Smooth muscle cell of the brain vasculature (primary cell): ENCODE data around the gene ROR1.

ENCODE experiments used
- DNase-seq: peaks from one replicate; pipeline ENCODE4 v3.0.0-alpha.2; 2012; ENCODE audit warnings: low read depth, low spot score

The ROR1 gene

GRCh38 chr1:63931468-63931867 is 157.7 kb downstream of the ROR1 start:
- DNase-seq = no peak

- DNase-seq = no peak
These were observed 160.9 kb downstream of the ROR1 start for GRCh38 chr1:63934697-63935096.

DNA sequence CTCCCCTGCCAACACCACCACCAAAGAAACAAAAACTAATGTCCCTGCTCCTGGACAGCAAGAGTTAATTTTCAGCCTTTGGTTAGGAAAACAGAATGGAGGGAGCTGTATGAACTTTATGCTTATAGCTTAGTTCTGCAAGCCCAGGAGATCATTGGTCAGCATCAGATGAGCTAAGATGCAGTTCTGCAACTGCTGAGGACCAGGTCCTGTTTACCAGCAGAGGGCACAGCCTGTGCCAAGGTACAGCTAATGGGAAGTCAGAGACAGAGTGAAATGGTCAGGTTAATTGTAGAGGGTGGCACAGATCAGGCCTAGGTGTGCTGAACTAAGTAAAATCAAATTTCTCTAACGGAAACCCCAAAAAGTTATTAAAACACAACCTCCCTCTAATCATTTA is 161.3 kb downstream of the ROR1 start:
- DNase-seq = no peak

DNA sequence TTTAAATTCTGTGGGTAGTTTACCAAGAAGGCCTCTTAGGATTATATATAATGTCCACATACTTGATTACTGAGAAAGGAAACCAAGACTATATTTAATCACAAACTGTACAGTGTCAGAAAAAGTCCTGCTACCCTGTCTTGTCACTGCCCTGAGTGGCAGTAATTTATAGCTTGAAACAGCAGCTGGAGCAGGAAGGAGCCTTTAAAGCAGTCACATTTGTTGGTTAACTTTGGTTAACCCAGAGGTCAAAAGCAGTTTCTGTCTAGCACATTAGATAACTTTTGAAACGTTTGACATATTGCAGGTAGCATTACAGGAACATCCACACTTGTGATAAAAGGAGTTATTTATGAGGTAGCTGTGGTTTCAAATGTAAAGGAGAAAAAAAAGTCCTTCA is 161.7 kb downstream of the ROR1 start:
- DNase-seq = no peak

DNA sequence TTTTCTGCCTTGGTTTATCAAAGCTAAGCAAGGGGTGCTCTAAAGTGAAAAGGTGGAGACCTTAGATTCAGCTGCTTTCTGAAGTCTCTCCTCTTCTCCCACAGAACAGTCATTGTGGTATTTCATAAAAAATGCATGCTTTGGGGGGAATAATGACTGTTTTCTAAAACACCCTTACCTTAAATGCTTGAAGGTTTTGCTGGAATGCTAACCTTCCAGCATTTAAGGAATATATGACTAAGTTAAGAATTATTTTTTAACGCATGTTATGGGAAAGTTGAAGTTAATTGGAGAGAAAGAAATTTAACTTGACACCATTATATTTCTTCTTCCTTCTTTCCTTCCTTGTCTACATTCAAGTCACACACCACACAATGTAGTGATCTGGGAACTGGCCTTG is 162.5 kb downstream of the ROR1 start:
- no peak for DNase-seq

GRCh38 chr1:63936801-63937200 is 163.0 kb downstream of the ROR1 start:
- no peak for DNase-seq

DNA sequence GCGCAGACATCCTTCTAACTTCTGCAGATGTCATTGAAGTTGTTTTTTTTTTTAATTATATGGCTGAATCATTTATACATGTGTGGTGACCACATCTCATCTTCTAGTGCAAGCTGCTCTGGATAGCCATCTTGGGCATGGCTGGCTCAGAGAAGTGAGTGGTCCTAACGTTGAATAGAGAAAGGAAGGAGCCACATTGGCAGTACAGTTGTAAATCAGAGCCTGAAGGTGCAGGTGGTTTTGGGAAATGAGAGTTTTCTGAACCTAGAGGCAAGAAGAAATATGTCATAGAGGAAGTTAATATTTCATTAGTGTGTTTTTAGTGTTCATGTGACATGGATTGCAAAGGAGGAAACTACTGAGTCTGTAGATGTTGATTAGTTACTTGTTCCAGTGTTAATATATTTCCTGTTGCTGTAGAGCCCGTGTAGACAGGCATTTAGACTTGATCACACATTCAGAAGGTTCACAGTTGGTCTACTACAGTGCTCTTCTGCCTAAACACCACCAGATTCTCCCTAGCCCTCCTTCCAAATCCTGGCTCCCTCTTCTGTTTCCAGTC is 163.7 kb downstream of the ROR1 start:
- no peak for DNase-seq

- DNase-seq = no peak
These were observed 166.6 kb downstream of the ROR1 start for GRCh38 chr1:63940440-63940839.

DNA sequence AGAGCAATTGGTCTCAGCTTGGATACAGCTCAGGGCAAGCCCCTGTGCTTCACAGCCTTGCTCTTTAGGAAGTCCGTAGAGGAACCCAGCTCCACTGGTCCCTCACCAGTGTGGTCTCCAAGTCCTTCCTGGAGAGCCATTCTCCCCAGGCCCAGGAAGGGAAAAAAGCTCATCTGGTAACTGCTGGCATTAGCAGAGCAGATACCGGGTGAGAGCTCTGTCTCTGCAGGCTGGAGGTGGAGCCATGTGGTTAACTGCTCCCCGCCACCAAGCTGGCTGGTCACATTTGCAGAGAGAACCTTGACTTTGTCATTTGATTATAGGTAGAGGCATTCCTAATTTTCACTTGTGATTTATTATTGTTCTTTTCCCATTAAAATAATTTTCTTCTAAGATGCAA is 169.6 kb downstream of the ROR1 start:
- no peak for DNase-seq

- no peak for DNase-seq
These were observed 172.1 kb downstream of the ROR1 start for GRCh38 chr1:63945943-63946342.

DNA sequence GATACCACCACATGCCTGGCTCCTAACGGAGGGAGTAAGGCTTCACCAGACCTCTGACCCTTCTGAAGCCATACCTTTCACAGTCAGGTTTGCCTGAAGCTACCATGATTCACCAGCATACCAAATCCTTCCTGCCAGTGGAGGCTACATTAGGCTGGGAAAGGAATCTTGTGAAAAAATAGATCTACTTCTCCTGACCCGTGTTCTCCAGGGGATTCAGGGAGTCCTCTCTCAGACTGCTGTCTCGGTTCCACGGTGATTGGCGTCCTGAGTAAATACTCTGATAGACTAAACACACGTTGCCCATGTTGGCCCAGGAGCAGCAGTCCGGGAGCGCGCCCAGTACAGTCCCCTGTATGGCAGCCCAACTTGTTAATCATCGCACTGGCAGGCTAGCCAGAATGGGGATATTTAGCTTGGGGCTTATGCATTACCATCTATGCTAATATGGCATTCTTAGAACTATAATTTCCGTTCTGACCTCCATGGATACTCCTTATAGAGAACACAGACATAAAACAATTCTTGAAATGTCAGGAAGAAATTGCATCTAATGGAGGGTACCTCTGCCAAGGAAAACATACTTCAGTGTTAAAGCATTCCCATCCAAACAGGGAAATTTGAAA is 173.2 kb downstream of the ROR1 start:
- no peak for DNase-seq

GRCh38 chr1:63947904-63948303 is 174.1 kb downstream of the ROR1 start:
- no peak for DNase-seq

DNA sequence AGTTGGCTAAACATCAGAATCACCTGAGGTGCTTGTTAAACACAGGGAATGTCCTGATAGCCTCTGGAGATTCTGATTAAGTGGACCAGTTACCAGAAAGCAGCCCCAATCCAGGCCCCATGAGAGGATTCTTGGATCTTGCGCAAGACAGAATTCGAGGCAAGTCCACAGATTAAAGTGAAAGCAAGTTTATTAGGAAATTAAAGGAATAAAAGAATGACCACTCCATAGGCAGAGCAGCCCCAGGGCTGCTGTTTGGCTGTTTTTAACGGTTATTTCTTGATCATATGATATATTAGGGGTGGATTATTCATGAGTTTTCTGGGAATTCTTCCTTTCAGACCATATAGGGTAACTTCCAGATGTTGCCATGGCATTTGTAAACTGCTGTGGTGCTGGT is 176.2 kb downstream of the ROR1 start:
- no peak for DNase-seq

GRCh38 chr1:63951059-63951946 is 177.5 kb downstream of the ROR1 start:
- DNase-seq = no peak

DNA sequence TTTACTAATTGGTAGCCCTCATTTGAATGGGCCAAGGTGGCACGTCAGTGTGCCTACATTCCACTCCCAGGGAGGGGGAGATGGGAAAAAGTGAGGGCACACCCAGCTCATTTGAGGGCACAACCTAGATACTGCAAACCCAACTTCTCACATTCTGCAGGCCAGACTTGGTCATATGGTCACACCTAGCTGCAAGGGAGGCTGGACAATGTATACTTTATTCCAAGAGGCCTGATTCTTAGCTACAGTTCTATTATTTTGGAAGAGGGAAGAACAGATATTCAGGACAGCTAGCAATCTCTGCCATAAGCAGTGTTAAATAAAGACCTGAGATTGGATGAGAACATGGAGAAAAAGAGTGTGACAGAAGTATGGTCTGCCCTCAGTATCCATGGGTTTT is 180.4 kb downstream of the ROR1 start:
- DNase-seq = no peak

GRCh38 chr1:63955370-63956145 is 181.7 kb downstream of the ROR1 start:
- DNase-seq = no peak

DNA sequence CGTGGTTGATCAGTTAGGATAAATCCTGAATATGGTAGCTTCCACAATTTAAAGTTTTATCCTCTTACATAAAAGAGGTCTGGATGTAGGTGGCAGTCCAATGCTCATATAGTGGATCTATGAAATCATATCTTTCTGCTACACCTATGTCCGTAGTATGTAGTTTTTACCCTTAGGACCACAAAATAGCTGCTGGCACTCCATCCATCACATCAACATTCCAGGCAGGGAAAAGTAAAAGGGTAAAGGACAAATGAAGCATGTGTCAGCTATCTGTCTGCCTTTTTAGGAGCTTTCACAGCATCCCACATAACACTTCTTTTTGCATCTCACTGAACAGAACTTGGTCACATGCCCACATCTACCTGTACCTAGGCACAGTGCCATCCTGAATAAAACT is 184.7 kb downstream of the ROR1 start:
- DNase-seq = no peak

DNA sequence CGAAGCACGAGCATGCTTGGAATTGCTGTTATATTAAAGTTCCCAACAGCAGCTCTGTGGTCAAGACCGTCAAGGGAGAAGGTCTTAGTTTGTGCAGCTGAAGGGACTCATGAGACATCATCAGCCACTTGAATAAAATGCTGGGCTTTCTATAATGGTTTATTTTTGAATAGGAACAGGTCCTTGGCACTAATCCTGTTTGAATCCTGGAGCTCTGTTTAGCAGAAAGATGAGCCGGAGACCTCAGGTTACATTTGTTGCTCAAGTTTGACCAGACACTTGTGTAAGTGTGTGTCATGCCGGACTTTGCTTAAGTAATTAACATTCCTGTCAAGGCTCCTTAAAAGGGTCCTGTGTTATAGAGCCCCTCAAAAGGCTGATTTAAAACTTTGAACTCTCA is 186.5 kb downstream of the ROR1 start:
- DNase-seq = no peak

DNA sequence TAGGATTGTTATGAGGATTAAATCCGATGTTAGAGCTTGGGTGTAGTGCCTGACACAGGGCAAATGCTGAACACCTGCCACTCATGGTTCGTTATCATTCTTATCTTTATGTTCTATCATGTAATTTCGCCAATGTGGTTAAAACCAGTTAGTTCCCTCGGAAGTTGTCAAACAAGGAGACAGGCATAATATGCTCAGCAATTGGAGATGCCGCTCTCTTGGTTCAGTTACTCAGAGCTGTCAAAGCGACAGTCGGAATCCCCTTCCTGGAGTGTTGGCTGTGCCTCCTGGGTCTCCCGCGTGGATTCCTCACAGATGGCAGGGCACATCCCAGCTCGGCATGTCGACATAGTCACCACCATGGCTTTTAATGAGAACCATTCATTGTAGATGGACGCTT is 192.2 kb downstream of the ROR1 start:
- no peak for DNase-seq

DNA sequence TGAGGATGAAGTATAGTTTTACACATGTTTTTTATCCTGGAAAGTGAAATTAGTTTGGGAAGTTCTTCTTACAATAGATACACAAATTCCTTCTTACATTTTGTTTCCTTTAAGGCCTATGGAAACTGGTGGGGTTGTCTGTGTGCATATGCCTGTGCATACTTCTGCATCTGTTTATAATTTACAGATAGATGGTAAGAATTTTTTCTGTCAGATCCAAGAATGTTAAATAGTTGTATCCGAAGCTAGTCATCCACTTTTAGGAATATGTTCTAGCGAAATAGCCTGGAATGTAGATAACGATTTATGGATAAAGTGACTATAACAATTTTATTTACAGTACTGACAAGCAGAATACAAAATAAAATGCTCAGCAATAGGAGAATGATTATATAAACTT is 194.1 kb downstream of the ROR1 start:
- no peak for DNase-seq

GRCh38 chr1:63968663-63969440 is 195.0 kb downstream of the ROR1 start:
- DNase-seq = no peak
